ENCODE data around the gene PDZRN4. TPM values are rescaled to one million over a fixed set of nuclear protein-coding genes. Genes with fewer than 3 reads are reported as not detected.

Gene PDZRN4
- total RNA-seq, 4 donors from 2014 or later, result 0.42 to 4.4 (median 2.4) TPM

- Histone ChIP-seq H3K27me3 (no peaks in the 10 kb centered on the region), H3K9me3 (no peaks in the 10 kb centered on the region), H3K27ac (no peak overlapping the region), H3K36me3 (no peaks in the 10 kb centered on the region), H3K4me1 (no peaks in the 10 kb centered on the region), H3K4me3 (no peak overlapping the region)
- TF ChIP-seq EP300 (IDR thresholded peaks at IDR 0.05), result no peak
- TF ChIP-seq CTCF (IDR thresholded peaks at IDR 0.05), result no peak
- TF ChIP-seq POLR2AphosphoS5 (IDR thresholded peaks at IDR 0.05), result no peak
- no peak for TF ChIP-seq POLR2A (IDR thresholded peaks at IDR 0.05)
- no peak for DNase-seq (ENCODE audit: low spot score in 2 of 2)
Measured at GRCh38 chr12:41339784-41340183, 151.7 kb downstream of the PDZRN4 start.

GRCh38 chr12:41344776-41345470, 156.8 kb downstream of the PDZRN4 start:
- Histone ChIP-seq H3K4me1 (no peaks in the 10 kb centered on the region), H3K27me3 (no peaks in the 10 kb centered on the region), H3K4me3 (no peak overlapping the region), H3K9me3 (no peaks in the 10 kb centered on the region), H3K27ac (no peak overlapping the region), H3K36me3 (no peaks in the 10 kb centered on the region)
- no peak for DNase-seq (ENCODE audit: low spot score in 2 of 2)
- 69% methylated on average over 8 of the region's 8 CpGs for WGBS
- TF ChIP-seq POLR2AphosphoS5 (IDR thresholded peaks at IDR 0.05) (no peak), POLR2A (IDR thresholded peaks at IDR 0.05) (no peak), CTCF (IDR thresholded peaks at IDR 0.05) (no peak), EP300 (IDR thresholded peaks at IDR 0.05) (no peak)

- H3K36me3 ChIP-seq, result no peaks in the 10 kb centered on the region
- H3K27ac ChIP-seq, result no peak overlapping the region
- no peak for DNase-seq (ENCODE audit: low spot score in 2 of 2)
- H3K27me3 ChIP-seq, result no peaks in the 10 kb centered on the region
- no peaks in the 10 kb centered on the region for H3K9me3 ChIP-seq
- 77% methylated on average over 1 of the region's 1 CpG for WGBS
- no peaks in the 10 kb centered on the region for H3K4me1 ChIP-seq
- TF ChIP-seq POLR2A (IDR thresholded peaks at IDR 0.05) (no peak), EP300 (IDR thresholded peaks at IDR 0.05) (no peak), POLR2AphosphoS5 (IDR thresholded peaks at IDR 0.05) (no peak), CTCF (IDR thresholded peaks at IDR 0.05) (no peak)
- no peak overlapping the region for H3K4me3 ChIP-seq
Measured at GRCh38 chr12:41348198-41348597, 160.1 kb downstream of the PDZRN4 start.

GRCh38 chr12:41356181-41356580, 168.1 kb downstream of the PDZRN4 start:
- DNase-seq (ENCODE audit: low spot score in 2 of 2), result no peak
- Histone ChIP-seq H3K4me1 (no peaks in the 10 kb centered on the region), H3K4me3 (no peak overlapping the region), H3K9me3 (no peaks in the 10 kb centered on the region), H3K27me3 (no peaks in the 10 kb centered on the region), H3K36me3 (no peaks in the 10 kb centered on the region), H3K27ac (no peak overlapping the region)
- TF ChIP-seq POLR2AphosphoS5 (IDR thresholded peaks at IDR 0.05) (no peak), EP300 (IDR thresholded peaks at IDR 0.05) (no peak), POLR2A (IDR thresholded peaks at IDR 0.05) (no peak), CTCF (IDR thresholded peaks at IDR 0.05) (no peak)

GRCh38 chr12:41361738-41362137, 173.6 kb downstream of the PDZRN4 start:
- no peak for DNase-seq (ENCODE audit: low spot score in 2 of 2)
- Histone ChIP-seq H3K27ac (no peak overlapping the region), H3K4me3 (no peak overlapping the region), H3K9me3 (no peaks in the 10 kb centered on the region), H3K27me3 (no peaks in the 10 kb centered on the region), H3K36me3 (no peaks in the 10 kb centered on the region), H3K4me1 (no peaks in the 10 kb centered on the region)
- WGBS, result 57% methylated on average over 7 of the region's 7 CpGs
- TF ChIP-seq POLR2AphosphoS5 (IDR thresholded peaks at IDR 0.05) (no peak), EP300 (IDR thresholded peaks at IDR 0.05) (no peak), POLR2A (IDR thresholded peaks at IDR 0.05) (no peak), CTCF (IDR thresholded peaks at IDR 0.05) (no peak)

All from suprapubic skin (tissue), 4 donors.